H1 (cell line): Measurements from ENCODE around the gene MMP11. TPM values are rescaled to one million over a fixed set of nuclear protein-coding genes. Genes with fewer than 3 reads are reported as not detected.

ENCODE experiments used
- POLR2A ChIP-seq, 2 experiments: IDR thresholded peaks; 1 replicate in 1 of 2; 2 replicates in 1 of 2; pipeline ENCODE4 v1.6.1; 2011; ENCODE audit warnings: low read depth in 2 of 2, low read length in 2 of 2, mild to moderate bottlenecking in 2 of 2; ENCODE audit errors: control extremely low read depth in 1 of 2
- RFX5 ChIP-seq: IDR thresholded peaks from 2 replicates; pipeline ENCODE4 v1.6.1; 2011; ENCODE audit warnings: low read depth, low read length, improper control_type of control experiment, borderline replicate concordance
- SAP30 ChIP-seq: fragments of 300-600 bp; sonication (generic); IDR thresholded peaks from 2 replicates; pipeline ENCODE4 v1.7.1; 2012; ENCODE audit warnings: low read length, moderate library complexity, mild to moderate bottlenecking, inconsistent platforms; ENCODE audit not compliant: insufficient read depth, insufficient replicate concordance
- polyA plus RNA-seq, 7 experiments: library from polyadenylated mRNA; depleted of rRNA in 3 of 7; stranded (reverse) in 5 of 7; unstranded in 2 of 7; fragments of >200 nt in 5 of 7; fragments of 200-250 nt in 2 of 7; gene quantifications; 1 replicate in 5 of 7; 2 replicates in 1 of 7; 4 replicates in 1 of 7; pipeline versions ENCODE4 v1.2.1 to v1.2.3, GENCODE V29; 2011 to 2013; ENCODE audit warnings: missing spikeins in 2 of 7, mixed read lengths in 2 of 7
- total RNA-seq: library from RNA; stranded (reverse); fragmentation: NEBNext Ultra II Directional; extraction: Animal tissue kit (Norgen Biotek cat#: 25700); gene quantifications from 2 replicates; pipeline ENCODE4 v1.2.1, GENCODE V29; 2021
- TF ChIP-seq, protein P1 (sequence below): fragments of 300-600 bp; sonication (generic); IDR thresholded peaks from 2 replicates; pipeline ENCODE4 v1.7.1; 2012; ENCODE audit warnings: low read length, moderate library complexity, mild to moderate bottlenecking, inconsistent platforms; ENCODE audit not compliant: insufficient replicate concordance

Gene MMP11
- total and polyA plus RNA-seq, 2 of the 8 experiments (the other 6 are each of a cell fraction or from before 2014, with no cell fraction given) = 10.2 to 18.3 TPM

GRCh38 chr22:23800297-23801237, 27.9 kb downstream of the MMP11 start (continued):
- no peak for TF ChIP-seq SAP30
- no peak for TF ChIP-seq POLR2A (IDR thresholded peaks at IDR 0.05; ENCODE audit: control extremely low read depth in 1 of 2, low read depth in 2 of 2, low read length in 2 of 2)
- TF ChIP-seq RFX5 = no peak
- TF ChIP-seq, protein P1, sequence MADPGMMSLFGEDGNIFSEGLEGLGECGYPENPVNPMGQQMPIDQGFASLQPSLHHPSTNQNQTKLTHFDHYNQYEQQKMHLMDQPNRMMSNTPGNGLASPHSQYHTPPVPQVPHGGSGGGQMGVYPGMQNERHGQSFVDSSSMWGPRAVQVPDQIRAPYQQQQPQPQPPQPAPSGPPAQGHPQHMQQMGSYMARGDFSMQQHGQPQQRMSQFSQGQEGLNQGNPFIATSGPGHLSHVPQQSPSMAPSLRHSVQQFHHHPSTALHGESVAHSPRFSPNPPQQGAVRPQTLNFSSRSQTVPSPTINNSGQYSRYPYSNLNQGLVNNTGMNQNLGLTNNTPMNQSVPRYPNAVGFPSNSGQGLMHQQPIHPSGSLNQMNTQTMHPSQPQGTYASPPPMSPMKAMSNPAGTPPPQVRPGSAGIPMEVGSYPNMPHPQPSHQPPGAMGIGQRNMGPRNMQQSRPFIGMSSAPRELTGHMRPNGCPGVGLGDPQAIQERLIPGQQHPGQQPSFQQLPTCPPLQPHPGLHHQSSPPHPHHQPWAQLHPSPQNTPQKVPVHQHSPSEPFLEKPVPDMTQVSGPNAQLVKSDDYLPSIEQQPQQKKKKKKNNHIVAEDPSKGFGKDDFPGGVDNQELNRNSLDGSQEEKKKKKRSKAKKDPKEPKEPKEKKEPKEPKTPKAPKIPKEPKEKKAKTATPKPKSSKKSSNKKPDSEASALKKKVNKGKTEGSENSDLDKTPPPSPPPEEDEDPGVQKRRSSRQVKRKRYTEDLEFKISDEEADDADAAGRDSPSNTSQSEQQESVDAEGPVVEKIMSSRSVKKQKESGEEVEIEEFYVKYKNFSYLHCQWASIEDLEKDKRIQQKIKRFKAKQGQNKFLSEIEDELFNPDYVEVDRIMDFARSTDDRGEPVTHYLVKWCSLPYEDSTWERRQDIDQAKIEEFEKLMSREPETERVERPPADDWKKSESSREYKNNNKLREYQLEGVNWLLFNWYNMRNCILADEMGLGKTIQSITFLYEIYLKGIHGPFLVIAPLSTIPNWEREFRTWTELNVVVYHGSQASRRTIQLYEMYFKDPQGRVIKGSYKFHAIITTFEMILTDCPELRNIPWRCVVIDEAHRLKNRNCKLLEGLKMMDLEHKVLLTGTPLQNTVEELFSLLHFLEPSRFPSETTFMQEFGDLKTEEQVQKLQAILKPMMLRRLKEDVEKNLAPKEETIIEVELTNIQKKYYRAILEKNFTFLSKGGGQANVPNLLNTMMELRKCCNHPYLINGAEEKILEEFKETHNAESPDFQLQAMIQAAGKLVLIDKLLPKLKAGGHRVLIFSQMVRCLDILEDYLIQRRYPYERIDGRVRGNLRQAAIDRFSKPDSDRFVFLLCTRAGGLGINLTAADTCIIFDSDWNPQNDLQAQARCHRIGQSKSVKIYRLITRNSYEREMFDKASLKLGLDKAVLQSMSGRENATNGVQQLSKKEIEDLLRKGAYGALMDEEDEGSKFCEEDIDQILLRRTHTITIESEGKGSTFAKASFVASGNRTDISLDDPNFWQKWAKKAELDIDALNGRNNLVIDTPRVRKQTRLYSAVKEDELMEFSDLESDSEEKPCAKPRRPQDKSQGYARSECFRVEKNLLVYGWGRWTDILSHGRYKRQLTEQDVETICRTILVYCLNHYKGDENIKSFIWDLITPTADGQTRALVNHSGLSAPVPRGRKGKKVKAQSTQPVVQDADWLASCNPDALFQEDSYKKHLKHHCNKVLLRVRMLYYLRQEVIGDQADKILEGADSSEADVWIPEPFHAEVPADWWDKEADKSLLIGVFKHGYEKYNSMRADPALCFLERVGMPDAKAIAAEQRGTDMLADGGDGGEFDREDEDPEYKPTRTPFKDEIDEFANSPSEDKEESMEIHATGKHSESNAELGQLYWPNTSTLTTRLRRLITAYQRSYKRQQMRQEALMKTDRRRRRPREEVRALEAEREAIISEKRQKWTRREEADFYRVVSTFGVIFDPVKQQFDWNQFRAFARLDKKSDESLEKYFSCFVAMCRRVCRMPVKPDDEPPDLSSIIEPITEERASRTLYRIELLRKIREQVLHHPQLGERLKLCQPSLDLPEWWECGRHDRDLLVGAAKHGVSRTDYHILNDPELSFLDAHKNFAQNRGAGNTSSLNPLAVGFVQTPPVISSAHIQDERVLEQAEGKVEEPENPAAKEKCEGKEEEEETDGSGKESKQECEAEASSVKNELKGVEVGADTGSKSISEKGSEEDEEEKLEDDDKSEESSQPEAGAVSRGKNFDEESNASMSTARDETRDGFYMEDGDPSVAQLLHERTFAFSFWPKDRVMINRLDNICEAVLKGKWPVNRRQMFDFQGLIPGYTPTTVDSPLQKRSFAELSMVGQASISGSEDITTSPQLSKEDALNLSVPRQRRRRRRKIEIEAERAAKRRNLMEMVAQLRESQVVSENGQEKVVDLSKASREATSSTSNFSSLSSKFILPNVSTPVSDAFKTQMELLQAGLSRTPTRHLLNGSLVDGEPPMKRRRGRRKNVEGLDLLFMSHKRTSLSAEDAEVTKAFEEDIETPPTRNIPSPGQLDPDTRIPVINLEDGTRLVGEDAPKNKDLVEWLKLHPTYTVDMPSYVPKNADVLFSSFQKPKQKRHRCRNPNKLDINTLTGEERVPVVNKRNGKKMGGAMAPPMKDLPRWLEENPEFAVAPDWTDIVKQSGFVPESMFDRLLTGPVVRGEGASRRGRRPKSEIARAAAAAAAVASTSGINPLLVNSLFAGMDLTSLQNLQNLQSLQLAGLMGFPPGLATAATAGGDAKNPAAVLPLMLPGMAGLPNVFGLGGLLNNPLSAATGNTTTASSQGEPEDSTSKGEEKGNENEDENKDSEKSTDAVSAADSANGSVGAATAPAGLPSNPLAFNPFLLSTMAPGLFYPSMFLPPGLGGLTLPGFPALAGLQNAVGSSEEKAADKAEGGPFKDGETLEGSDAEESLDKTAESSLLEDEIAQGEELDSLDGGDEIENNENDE = no peak
